Ovary (tissue), 9 donors: ENCODE results near the gene EXOC3. TPM values are rescaled to one million over a fixed set of nuclear protein-coding genes. Genes with fewer than 3 reads are reported as not detected.
A peak's percentile ranks its signal among the peaks of the same experiment; 100 is the strongest.

Experiments
- DNase-seq, 5 donors: peaks; one replicate each; pipeline ENCODE4 v3.0.0-alpha.2; 2019 to 2020
- H3K27ac ChIP-seq, 2 donors: fragments of 200-600 bp; one replicate each; pipeline versions ENCODE4 v1.5.1 to v1.8.0; 2019 to 2022
- H3K27me3 ChIP-seq: fragments of 200-600 bp; one replicate; pipeline ENCODE4 v1.8.0; 2022
- H3K36me3 ChIP-seq: fragments of 200-600 bp; sonication (generic); one replicate; pipeline ENCODE4 v1.5.1; 2019
- H3K4me1 ChIP-seq: one replicate; pipeline ENCODE4 v1.8.1; 2013; ENCODE audit warnings: mild to moderate bottlenecking, moderate library complexity; ENCODE audit not compliant: insufficient read depth
- H3K4me3 ChIP-seq: fragments of 200-600 bp; sonication (generic); one replicate; pipeline ENCODE4 v1.5.1; 2017
- H3K9me3 ChIP-seq, 2 donors: fragments of 200-600 bp in 1 of 2; sonication (generic) in 1 of 2; one replicate each; pipeline versions ENCODE4 v1.5.1 to v1.8.1; 2013 to 2019; ENCODE audit warnings: mild to moderate bottlenecking in 1 of 2, moderate library complexity in 1 of 2
- CTCF ChIP-seq, 3 donors: fragments of 450-650 bp in 2 of 3; fragments of 200-600 bp in 1 of 3; IDR thresholded peaks; one replicate each; pipeline versions ENCODE4 v1.5.1 to v1.8.0; 2016 to 2022; ENCODE audit warnings: antibody characterized with exemption in 3 of 3, mild to moderate bottlenecking in 1 of 3
- EP300 ChIP-seq: sonication (generic); formaldehyde crosslinking; IDR thresholded peaks from one replicate; pipeline ENCODE4 v1.6.1; 2017; ENCODE audit warnings: antibody characterized with exemption
- POLR2A ChIP-seq: fragments of 450-650 bp; IDR thresholded peaks from one replicate; pipeline ENCODE4 v1.6.1; 2017; ENCODE audit warnings: antibody characterized with exemption, mild to moderate bottlenecking, moderate library complexity
- WGBS, 3 donors: extraction: QIAGEN DNeasy Blood & Tissue Kit in 1 of 3; methylation state at CpG; one replicate each; pipeline versions ENCODE4 v1.1.5 to v1.1.7; 2013 to 2017; 5-methylcytosine and 5-hydroxymethylcytosine counted together
- intact Hi-C, 4 donors: fragments of 100-400 bp; cut with DNase I; formaldehyde crosslinking; loops; one replicate each; pipeline versions ENCODE4 v1.11.0 to v1.15.1; 2022 to 2023
- polyA plus RNA-seq, 2 donors: library from polyadenylated mRNA; stranded (reverse); fragments of 200-250 nt in 1 of 2; fragments of 350-450 nt in 1 of 2; fragmentation: Illumina TruSeq in 1 of 2; extraction: RNeasy Lipid Tissue Mini Kit (QIAGEN cat#74804) in 1 of 2; gene quantifications; one replicate each; pipeline ENCODE4 v1.2.3, GENCODE V29; 2013 to 2014
- total RNA-seq, 7 donors: library from RNA; depleted of rRNA in 2 of 7; stranded (reverse); fragments of >200 nt in 2 of 7; fragmentation: NEBNext Ultra II Directional in 3 of 7; extraction: Animal tissue kit (Norgen Biotek cat#: 25700) in 3 of 7; gene quantifications; one replicate each; pipeline versions ENCODE4 v1.1.0 to v1.2.4, GENCODE V29; 2016 to 2023
- donor health status: DM: no; HTN: no; CAD: no; lungs with moderate emphysema.
- donor health status: DM: no; HTN: no; CAD: no.
- donor health status: Bipolar disorder and iron deficiency.
- donor health status: DM: yes; HTN: yes; CAD: no.
- donor health status: DM: no; HTN: no; CAD: no.
- donor health status: DM: yes; HTN: yes; CAD: no.

Gene EXOC3
- total and polyA plus RNA-seq, 9 donors = 25.5 to 67.4 (median 49.4) TPM

GRCh38 chr5:469752-470483 is 26.9 kb downstream of the EXOC3 start:
- no peak for TF ChIP-seq EP300
- no peak for TF ChIP-seq CTCF (IDR thresholded peaks at IDR 0.05)
- no peak for TF ChIP-seq POLR2A
- H3K27ac ChIP-seq = no peak overlapping the region
- intact Hi-C loops = no loop called here
- 85 to 93% (median 86%) methylated on average over 19 of the region's 19 CpGs for WGBS, 3 donors
- no peaks in the 10 kb centered on the region for H3K27me3 ChIP-seq
- DNase-seq = peak in 3 of 5 donors; percentile 9 to 38 (median 28)
- no peak overlapping the region for H3K4me3 ChIP-seq
- H3K4me1 ChIP-seq = peaks cover 3% of the 10 kb centered on the region
- no peaks in the 10 kb centered on the region for H3K36me3 ChIP-seq
- no peaks in the 10 kb centered on the region for H3K9me3 ChIP-seq

GRCh38 chr5:470961-471749 is 28.2 kb downstream of the EXOC3 start:
- 77 to 86% (median 82%) methylated on average over 31 of the region's 31 CpGs for WGBS, 3 donors
- TF ChIP-seq CTCF (IDR thresholded peaks at IDR 0.05) (no peak), POLR2A (no peak), EP300 (no peak)
- Histone ChIP-seq H3K27me3 (no peaks in the 10 kb centered on the region), H3K36me3 (no peaks in the 10 kb centered on the region), H3K27ac (no peak overlapping the region), H3K4me1 (peaks cover 10% of the 10 kb centered on the region), H3K4me3 (no peak overlapping the region), H3K9me3 (no peaks in the 10 kb centered on the region)
- intact Hi-C loops = no loop called here
- peak in 3 of 5 donors; percentile 14 to 38 (median 26) for DNase-seq

GRCh38 chr5:471750-472058 is 28.7 kb downstream of the EXOC3 start:
- peak overlapping the region; percentile 59 for H3K4me3 ChIP-seq
- 65 to 82% (median 80%) methylated on average over 5 to 6 of the region's 6 CpGs for WGBS, 3 donors
- H3K4me1 ChIP-seq = peaks cover 10% of the 10 kb centered on the region
- TF ChIP-seq EP300 (no peak), CTCF (IDR thresholded peaks at IDR 0.05) (no peak), POLR2A (no peak)
- no peaks in the 10 kb centered on the region for H3K36me3 ChIP-seq
- DNase-seq = no peak
- intact Hi-C loops = no loop called here
- H3K27me3 ChIP-seq = no peaks in the 10 kb centered on the region
- peak overlapping the region in 1 of 2 donors; percentile 74 for H3K27ac ChIP-seq
- H3K9me3 ChIP-seq = no peaks in the 10 kb centered on the region

- Histone ChIP-seq H3K4me1 (peaks cover 10% of the 10 kb centered on the region), H3K36me3 (no peaks in the 10 kb centered on the region), H3K27ac (peak overlapping the region; percentile 38 to 74), H3K27me3 (no peaks in the 10 kb centered on the region), H3K4me3 (peak overlapping the region; percentile 59), H3K9me3 (no peaks in the 10 kb centered on the region)
- TF ChIP-seq EP300 (no peak), POLR2A (no peak), CTCF (IDR thresholded peaks at IDR 0.05) (no peak)
- intact Hi-C loops = no loop called here
- 3 to 15% (median 3%) methylated on average over 27 to 30 of the region's 30 CpGs for WGBS, 3 donors
- DNase-seq = peak; percentile 32 to 72 (median 64)
These were observed 29.2 kb downstream of the EXOC3 start for GRCh38 chr5:472076-472655.
